Neural cell (in vitro differentiated cells): ENCODE measurements around the gene GTPBP10. TPM values are rescaled to one million over a fixed set of nuclear protein-coding genes. Genes with fewer than 3 reads are reported as not detected.

Experiments
- H2AFZ ChIP-seq: fragments of 200-600, 300-800 bp; sonication (generic), shearing (Covaris generic); 2 replicates; pipeline ENCODE4 v1.6.0; 2014; ENCODE audit warnings: low read depth, mild to moderate bottlenecking, antibody characterized with exemption, low read length, moderate library complexity
- H3F3A ChIP-seq: fragments of 200-600 bp; shearing (Covaris generic); 2 replicates; pipeline ENCODE4 v1.6.1; 2016; ENCODE audit warnings: mild to moderate bottlenecking, moderate library complexity, mixed read lengths, antibody characterized with exemption, low read length; ENCODE audit not compliant: insufficient read depth, poor library complexity, severe bottlenecking
- H3K27ac ChIP-seq: fragments of 200-600, 300-800 bp; sonication (generic), shearing (Covaris generic); 2 replicates; pipeline ENCODE4 v1.5.1; 2014; ENCODE audit warnings: mild to moderate bottlenecking, low read length, moderate library complexity
- H3K27me3 ChIP-seq: fragments of 300-800, 200-600 bp; sonication (generic), shearing (Covaris generic); 2 replicates; pipeline ENCODE4 v1.6.0; 2014; ENCODE audit warnings: mild to moderate bottlenecking, low read depth, low read length, moderate library complexity; ENCODE audit not compliant: insufficient read depth
- H3K36me3 ChIP-seq: fragments of 300-800, 200-600 bp; sonication (generic), shearing (Covaris generic); 2 replicates; pipeline ENCODE4 v1.5.1; 2014; ENCODE audit warnings: mild to moderate bottlenecking, antibody characterized with exemption, low read length, moderate library complexity; ENCODE audit not compliant: insufficient read depth
- H3K4me2 ChIP-seq: fragments of 300-800, 200-600 bp; sonication (generic), shearing (Covaris generic); 2 replicates; pipeline ENCODE4 v1.6.0; 2014; ENCODE audit warnings: mild to moderate bottlenecking, low read length
- H3K4me3 ChIP-seq: fragments of 300-800, 200-600 bp; sonication (generic), shearing (Covaris generic); 2 replicates; pipeline ENCODE4 v1.5.1; 2014; ENCODE audit warnings: mild to moderate bottlenecking, low read length, moderate library complexity
- H3K79me2 ChIP-seq: fragments of 200-600 bp; shearing (Covaris generic); replicated peaks from 2 replicates; pipeline ENCODE4 v1.6.0; 2014; ENCODE audit warnings: mild to moderate bottlenecking, low read length, moderate library complexity; ENCODE audit not compliant: insufficient read depth
- H3K9ac ChIP-seq: fragments of 300-800, 200-600 bp; sonication (generic), shearing (Covaris generic); 2 replicates; pipeline ENCODE4 v1.6.1; 2016; ENCODE audit warnings: mild to moderate bottlenecking, low read length, mixed read lengths
- H3K9me2 ChIP-seq: fragments of 200-600 bp; shearing (Covaris generic); 2 replicates; pipeline ENCODE4 v1.6.1; 2016; ENCODE audit warnings: mild to moderate bottlenecking, low read length, mixed read lengths; ENCODE audit not compliant: insufficient read depth
- H3K9me3 ChIP-seq: fragments of 200-600, 300-800 bp; sonication (generic), shearing (Covaris generic); 2 replicates; pipeline ENCODE4 v1.6.1; 2016; ENCODE audit warnings: mild to moderate bottlenecking, mixed run types, low read length, moderate library complexity, mixed read lengths
- H4K20me1 ChIP-seq: fragments of 200-600 bp; shearing (Covaris generic); 2 replicates; pipeline ENCODE4 v1.6.1; 2016; ENCODE audit warnings: mild to moderate bottlenecking, mixed run types; ENCODE audit not compliant: insufficient read depth
- CTCF ChIP-seq: fragments of 450-650 bp; IDR thresholded peaks from 2 replicates; pipeline ENCODE4 v1.5.1; 2014; ENCODE audit warnings: antibody characterized with exemption, mild to moderate bottlenecking, moderate library complexity; ENCODE audit not compliant: poor library complexity, severe bottlenecking
- EP300 ChIP-seq: fragments of 450-650 bp; conservative IDR thresholded peaks from 2 replicates; pipeline ENCODE4 v1.6.1; 2014; ENCODE audit warnings: antibody characterized with exemption, mild to moderate bottlenecking, moderate library complexity; ENCODE audit not compliant: poor library complexity, severe bottlenecking
- EZH2 ChIP-seq: fragments of 200-600, 300-800 bp; shearing (Covaris generic), sonication (generic); IDR thresholded peaks from 2 replicates; pipeline ENCODE4 v1.6.1; 2014; ENCODE audit warnings: antibody characterized with exemption, low read length, borderline replicate concordance, mild to moderate bottlenecking; ENCODE audit not compliant: insufficient read depth, poor library complexity, severe bottlenecking
- MXI1 ChIP-seq: fragments of 450-650 bp; conservative IDR thresholded peaks from 2 replicates; pipeline ENCODE4 v1.6.1; 2014; ENCODE audit warnings: antibody characterized with exemption, mild to moderate bottlenecking; ENCODE audit not compliant: poor library complexity, severe bottlenecking
- RAD21 ChIP-seq: fragments of 450-650 bp; conservative IDR thresholded peaks from 2 replicates; pipeline ENCODE4 v1.6.1; 2014; ENCODE audit warnings: antibody characterized with exemption, mild to moderate bottlenecking, moderate library complexity
- REST ChIP-seq: IDR thresholded peaks from 2 replicates; pipeline ENCODE4 v1.6.1; 2012; ENCODE audit warnings: borderline replicate concordance
- SMC3 ChIP-seq: fragments of 450-650 bp; conservative IDR thresholded peaks from 2 replicates; pipeline ENCODE4 v1.6.1; 2014; ENCODE audit warnings: antibody characterized with exemption, mild to moderate bottlenecking, moderate library complexity; ENCODE audit not compliant: poor library complexity
- polyA plus RNA-seq: library from polyadenylated mRNA; depleted of rRNA; stranded (reverse); fragments of >200 nt; gene quantifications from 2 replicates; pipeline ENCODE4 v1.2.3, GENCODE V29; 2014

GTPBP10 gene
- polyA plus RNA-seq, 1 donor from 2014 or later = 22.8 TPM

- H3K9me2 ChIP-seq = no peaks in the 10 kb centered on the region
- H2AFZ ChIP-seq = no peak overlapping the region
- no peak overlapping the region for H3K9ac ChIP-seq
- no peak overlapping the region for H3K4me2 ChIP-seq
- no peaks in the 10 kb centered on the region for H3K27me3 ChIP-seq
- H3K27ac ChIP-seq = no peak overlapping the region
- no peaks in the 10 kb centered on the region for H3K36me3 ChIP-seq
- H4K20me1 ChIP-seq = no peaks in the 10 kb centered on the region
- H3K9me3 ChIP-seq = no peaks in the 10 kb centered on the region
- no peaks in the 10 kb centered on the region for H3F3A ChIP-seq
- H3K79me2 ChIP-seq = no peaks in the 10 kb centered on the region
- TF ChIP-seq RAD21 (no peak), REST (no peak), CTCF (no peak), EP300 (no peak), SMC3 (no peak), MXI1 (no peak), EZH2 (no peak)
- H3K4me3 ChIP-seq = no peak overlapping the region
These were observed 86.7 kb downstream of the GTPBP10 start for GRCh38 chr7:90433221-90433620.

Other genes with a start within 250 kb of the GTPBP10 start
- not detected in 2 replicates for gene STEAP1, start 192.2 kb upstream of the GTPBP10 start, polyA plus RNA-seq
- 4.6 and 5.9 TPM in 2 replicates for gene STEAP2, start 135.0 kb upstream of the GTPBP10 start, polyA plus RNA-seq
- gene CFAP69, start 101.5 kb upstream of the GTPBP10 start, polyA plus RNA-seq = 5.9 and 6.2 TPM in 2 replicates
- gene FAM237B, start 25.4 kb upstream of the GTPBP10 start, polyA plus RNA-seq = not detected in 2 replicates
- gene CLDN12, start 56.7 kb downstream of the GTPBP10 start, polyA plus RNA-seq = 74.2 and 81.0 TPM in 2 replicates
- gene PTTG1IP2, start 122.9 kb downstream of the GTPBP10 start, polyA plus RNA-seq = not detected in 2 replicates
- gene CDK14, start 249.6 kb downstream of the GTPBP10 start, polyA plus RNA-seq = 25.1 and 29.6 TPM in 2 replicates